HG03520 (cell line): Measurements from ENCODE around the gene NDC80.
A peak's percentile ranks its signal among the peaks of the same experiment; 100 is the strongest.
"Not testable (repeated sequence)": the region's sequence is repeated elsewhere in the genome, so short reads cannot be mapped to it uniquely, and the experiment has no call there.

Experiments
- ATAC-seq: cut with Tn5 transposase; IDR thresholded peaks from one replicate; pipeline ENCODE4 v1.9.1; 2021; ENCODE audit warnings: mild to moderate bottlenecking, moderate library complexity; ENCODE audit not compliant: unreplicated experiment

NDC80 gene

GRCh38 chr18:2571200-2572170, at the start of gene NDC80, which contains the start of gene METTL4:
TSS of gene NDC80 (plus strand) at chr18:2571557. CDS start at chr18:2572986, 1,429 bp downstream.
TSS of gene METTL4 (minus strand) at chr18:2571505. CDS start at chr18:2567216, 4,289 bp downstream.
- peak; percentile 71 for ATAC-seq

GRCh38 chr18:2522112-2522511, 49.2 kb upstream of the NDC80 start:
- ATAC-seq: no peak

- not testable (repeated sequence) for ATAC-seq
These were observed 46.6 kb upstream of the NDC80 start for GRCh38 chr18:2524794-2525198.

- ATAC-seq: no peak
These were observed 45.0 kb upstream of the NDC80 start for GRCh38 chr18:2526329-2526728.

- no peak for ATAC-seq
These were observed 42.2 kb upstream of the NDC80 start for GRCh38 chr18:2529154-2529553.

- ATAC-seq: no peak
These were observed 39.6 kb upstream of the NDC80 start for GRCh38 chr18:2531751-2532150.

- no peak for ATAC-seq
These were observed 38.6 kb upstream of the NDC80 start for GRCh38 chr18:2532797-2533196.

GRCh38 chr18:2534906-2535305, 36.5 kb upstream of the NDC80 start:
- no peak for ATAC-seq

GRCh38 chr18:2535419-2535910, 35.9 kb upstream of the NDC80 start:
- no peak for ATAC-seq

GRCh38 chr18:2536063-2536462, 35.3 kb upstream of the NDC80 start:
- ATAC-seq: no peak

- no peak for ATAC-seq
These were observed 34.9 kb upstream of the NDC80 start for GRCh38 chr18:2536493-2536892.

GRCh38 chr18:2537296-2537695, 34.1 kb upstream of the NDC80 start:
- no peak for ATAC-seq

GRCh38 chr18:2538236-2538635, 33.1 kb upstream of the NDC80 start:
- ATAC-seq: no peak

GRCh38 chr18:2538844-2539243, 32.5 kb upstream of the NDC80 start:
- ATAC-seq: no peak

- no peak for ATAC-seq
These were observed 30.8 kb upstream of the NDC80 start for GRCh38 chr18:2540575-2540974.

GRCh38 chr18:2541925-2542563, 29.3 kb upstream of the NDC80 start:
- ATAC-seq: peak; percentile 65

GRCh38 chr18:2545155-2545554, 26.2 kb upstream of the NDC80 start:
- no peak for ATAC-seq

- ATAC-seq: peak; percentile 74
These were observed 23.8 kb upstream of the NDC80 start for GRCh38 chr18:2547477-2548087.

- no peak for ATAC-seq
These were observed 21.9 kb upstream of the NDC80 start for GRCh38 chr18:2549462-2549861.

GRCh38 chr18:2551425-2551824, 19.9 kb upstream of the NDC80 start:
- ATAC-seq: no peak

- no peak for ATAC-seq
These were observed 16.7 kb upstream of the NDC80 start for GRCh38 chr18:2554696-2555095.
